SU-DHL-6 (cell line): ENCODE results near the gene LTBP2.

ENCODE experiments used
- H2AFZ ChIP-seq: fragments of 200-600 bp; sonication (generic); 2 replicates; pipeline ENCODE4 v1.6.1; 2014; ENCODE audit warnings: low read depth, mild to moderate bottlenecking, moderate library complexity, mixed read lengths, antibody characterized with exemption, low read length; ENCODE audit not compliant: severe bottlenecking
- H3F3A ChIP-seq: fragments of 200-600 bp; shearing (Covaris generic); 2 replicates; pipeline ENCODE4 v1.6.0; 2016; ENCODE audit warnings: antibody characterized with exemption, mild to moderate bottlenecking; ENCODE audit not compliant: insufficient read depth
- H3K27ac ChIP-seq: fragments of 200-600 bp; sonication (generic); 2 replicates; pipeline ENCODE4 v1.5.1; 2016; ENCODE audit warnings: low read depth, mild to moderate bottlenecking, low read length, moderate library complexity, mixed read lengths
- H3K27me3 ChIP-seq: fragments of 200-600 bp; sonication (generic), shearing (Covaris generic); 2 replicates; pipeline ENCODE4 v1.6.0; 2014; ENCODE audit warnings: mild to moderate bottlenecking, low read length
- H3K36me3 ChIP-seq: fragments of 200-600 bp; sonication (generic); 2 replicates; pipeline ENCODE4 v1.6.1; 2014; ENCODE audit warnings: mild to moderate bottlenecking, low read length, mixed read lengths
- H3K4me2 ChIP-seq: fragments of 300-600, 200-600 bp; shearing (Covaris generic), sonication (generic); 2 replicates; pipeline ENCODE4 v1.6.0; 2014; ENCODE audit warnings: low read length, low read depth, mild to moderate bottlenecking; ENCODE audit not compliant: poor library complexity, severe bottlenecking
- H3K4me3 ChIP-seq: fragments of 200-600 bp; sonication (generic); 2 replicates; pipeline ENCODE4 v1.5.1; 2014; ENCODE audit warnings: antibody characterized with exemption, low read length, mild to moderate bottlenecking, mixed read lengths; ENCODE audit not compliant: insufficient read depth, poor library complexity, severe bottlenecking
- H3K79me2 ChIP-seq: fragments of 200-600 bp; sonication (generic); 2 replicates; pipeline ENCODE4 v1.6.1; 2014; ENCODE audit warnings: mild to moderate bottlenecking, low read length, moderate library complexity; ENCODE audit not compliant: insufficient read depth
- H3K9ac ChIP-seq: fragments of 200-600 bp; sonication (generic); 2 replicates; pipeline ENCODE4 v1.7.0; 2014; ENCODE audit warnings: mild to moderate bottlenecking, low read length
- H3K9me2 ChIP-seq: fragments of 200-600 bp; sonication (generic); replicated peaks from 2 replicates; pipeline ENCODE4 v1.6.1; 2014; ENCODE audit warnings: low read length; ENCODE audit not compliant: insufficient read depth
- H3K9me3 ChIP-seq: fragments of 200-600 bp; sonication (generic); 2 replicates; pipeline ENCODE4 v1.6.1; 2014; ENCODE audit warnings: low read length, mixed read lengths; ENCODE audit not compliant: insufficient read depth
- H4K20me1 ChIP-seq: fragments of 200-600 bp; sonication (generic); 2 replicates; pipeline ENCODE4 v1.6.1; 2014; ENCODE audit warnings: low read depth, mild to moderate bottlenecking, antibody characterized with exemption, low read length, moderate library complexity, mixed read lengths
- CTCF ChIP-seq: fragments of 200-600 bp; sonication (generic); IDR thresholded peaks from one replicate; pipeline ENCODE4 v1.5.1; 2017; ENCODE audit warnings: antibody characterized with exemption, mild to moderate bottlenecking, low read length, moderate library complexity; ENCODE audit not compliant: insufficient read depth, poor library complexity, severe bottlenecking
- EZH2phosphoT487 ChIP-seq: fragments of 200-600 bp; sonication (generic), shearing (Covaris generic); conservative IDR thresholded peaks from 2 replicates; pipeline ENCODE4 v1.6.1; 2018; ENCODE audit warnings: mild to moderate bottlenecking, antibody characterized with exemption, low read length, moderate library complexity, mixed read lengths

The LTBP2 gene

GRCh38 chr14:74583689-74584434 is 28.2 kb downstream of the LTBP2 start:
- no peak overlapping the region for H3K9ac ChIP-seq
- no peaks in the 10 kb centered on the region for H3F3A ChIP-seq
- no peaks in the 10 kb centered on the region for H3K27me3 ChIP-seq
- H3K4me2 ChIP-seq = no peak overlapping the region
- no peaks in the 10 kb centered on the region for H3K9me2 ChIP-seq
- no peak overlapping the region for H2AFZ ChIP-seq
- no peaks in the 10 kb centered on the region for H3K79me2 ChIP-seq
- TF ChIP-seq EZH2phosphoT487 (no peak), CTCF (no peak)
- no peaks in the 10 kb centered on the region for H4K20me1 ChIP-seq
- no peak overlapping the region for H3K4me3 ChIP-seq
- H3K27ac ChIP-seq = no peak overlapping the region
- H3K9me3 ChIP-seq = no peaks in the 10 kb centered on the region
- H3K36me3 ChIP-seq = no peaks in the 10 kb centered on the region

GRCh38 chr14:74582910-74583581 is 29.0 kb downstream of the LTBP2 start:
- Histone ChIP-seq H3K27me3 (no peaks in the 10 kb centered on the region), H3K4me2 (no peak overlapping the region), H3K4me3 (no peak overlapping the region), H3K36me3 (no peaks in the 10 kb centered on the region), H3K9ac (no peak overlapping the region), H3K27ac (no peak overlapping the region), H3F3A (no peaks in the 10 kb centered on the region), H3K79me2 (no peaks in the 10 kb centered on the region), H4K20me1 (no peaks in the 10 kb centered on the region), H2AFZ (no peak overlapping the region), H3K9me2 (no peaks in the 10 kb centered on the region), H3K9me3 (no peaks in the 10 kb centered on the region)
- TF ChIP-seq EZH2phosphoT487 = no peak
- TF ChIP-seq CTCF = no peak

GRCh38 chr14:74580275-74580672 is 31.8 kb downstream of the LTBP2 start:
- Histone ChIP-seq H3K79me2 (no peaks in the 10 kb centered on the region), H4K20me1 (no peaks in the 10 kb centered on the region), H3K4me3 (no peak overlapping the region), H3K9ac (no peak overlapping the region), H3F3A (no peaks in the 10 kb centered on the region), H3K36me3 (no peaks in the 10 kb centered on the region), H3K9me3 (no peaks in the 10 kb centered on the region), H3K4me2 (no peak overlapping the region), H3K27me3 (no peaks in the 10 kb centered on the region), H3K9me2 (no peaks in the 10 kb centered on the region), H2AFZ (no peak overlapping the region), H3K27ac (no peak overlapping the region)
- TF ChIP-seq CTCF (no peak), EZH2phosphoT487 (no peak)
